ENCODE results near the gene CTBP1.

GRCh38 chr4:1241466-1241935, 7.4 kb downstream of the CTBP1 start:
- TF ChIP-seq, protein P1, sequence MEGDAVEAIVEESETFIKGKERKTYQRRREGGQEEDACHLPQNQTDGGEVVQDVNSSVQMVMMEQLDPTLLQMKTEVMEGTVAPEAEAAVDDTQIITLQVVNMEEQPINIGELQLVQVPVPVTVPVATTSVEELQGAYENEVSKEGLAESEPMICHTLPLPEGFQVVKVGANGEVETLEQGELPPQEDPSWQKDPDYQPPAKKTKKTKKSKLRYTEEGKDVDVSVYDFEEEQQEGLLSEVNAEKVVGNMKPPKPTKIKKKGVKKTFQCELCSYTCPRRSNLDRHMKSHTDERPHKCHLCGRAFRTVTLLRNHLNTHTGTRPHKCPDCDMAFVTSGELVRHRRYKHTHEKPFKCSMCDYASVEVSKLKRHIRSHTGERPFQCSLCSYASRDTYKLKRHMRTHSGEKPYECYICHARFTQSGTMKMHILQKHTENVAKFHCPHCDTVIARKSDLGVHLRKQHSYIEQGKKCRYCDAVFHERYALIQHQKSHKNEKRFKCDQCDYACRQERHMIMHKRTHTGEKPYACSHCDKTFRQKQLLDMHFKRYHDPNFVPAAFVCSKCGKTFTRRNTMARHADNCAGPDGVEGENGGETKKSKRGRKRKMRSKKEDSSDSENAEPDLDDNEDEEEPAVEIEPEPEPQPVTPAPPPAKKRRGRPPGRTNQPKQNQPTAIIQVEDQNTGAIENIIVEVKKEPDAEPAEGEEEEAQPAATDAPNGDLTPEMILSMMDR (IDR thresholded peaks at IDR 0.05): no peak
- no peak for TF ChIP-seq EP300 (IDR thresholded peaks at IDR 0.05)
- no peak for TF ChIP-seq POLR2AphosphoS5 (IDR thresholded peaks at IDR 0.05)
- TF ChIP-seq POLR2A (IDR thresholded peaks at IDR 0.05): no peak
